Measurements from ENCODE around the gene TPBGL. TPM values are rescaled to one million over a fixed set of nuclear protein-coding genes. Genes with fewer than 3 reads are reported as not detected.

TPBGL gene
- total RNA-seq, 1 donor = not detected

DNA sequence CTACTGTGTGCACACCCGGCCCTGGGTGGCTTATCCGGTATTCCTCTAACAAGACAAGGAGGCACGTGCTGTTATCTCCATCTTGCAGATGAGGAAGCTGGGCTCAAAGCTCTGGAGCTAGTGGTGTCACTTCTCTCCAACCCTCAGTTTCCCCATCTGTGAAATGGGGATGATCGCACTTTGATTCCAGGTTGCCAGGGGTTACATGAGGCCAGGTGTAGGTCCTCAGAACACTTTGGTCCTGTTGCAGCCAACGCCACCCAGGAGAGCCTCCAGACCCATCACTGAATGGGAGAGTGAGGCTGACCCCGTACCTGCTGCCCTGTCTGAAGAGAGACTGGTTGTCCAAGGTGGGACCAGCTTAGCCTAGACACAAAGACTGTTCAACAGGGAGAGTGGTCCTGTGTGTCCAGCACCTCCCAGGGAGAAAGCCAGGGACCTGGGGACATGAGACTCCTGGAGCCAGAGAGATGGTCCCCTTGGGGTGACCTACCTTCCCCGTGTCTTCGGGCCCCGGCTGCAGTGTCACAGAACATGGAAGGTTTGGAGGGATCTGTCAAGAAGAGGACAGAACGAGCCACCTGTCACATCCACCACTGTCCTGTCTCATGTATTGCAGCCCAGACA, 41.0 kb downstream of the TPBGL start:
- TF ChIP-seq, protein P1, sequence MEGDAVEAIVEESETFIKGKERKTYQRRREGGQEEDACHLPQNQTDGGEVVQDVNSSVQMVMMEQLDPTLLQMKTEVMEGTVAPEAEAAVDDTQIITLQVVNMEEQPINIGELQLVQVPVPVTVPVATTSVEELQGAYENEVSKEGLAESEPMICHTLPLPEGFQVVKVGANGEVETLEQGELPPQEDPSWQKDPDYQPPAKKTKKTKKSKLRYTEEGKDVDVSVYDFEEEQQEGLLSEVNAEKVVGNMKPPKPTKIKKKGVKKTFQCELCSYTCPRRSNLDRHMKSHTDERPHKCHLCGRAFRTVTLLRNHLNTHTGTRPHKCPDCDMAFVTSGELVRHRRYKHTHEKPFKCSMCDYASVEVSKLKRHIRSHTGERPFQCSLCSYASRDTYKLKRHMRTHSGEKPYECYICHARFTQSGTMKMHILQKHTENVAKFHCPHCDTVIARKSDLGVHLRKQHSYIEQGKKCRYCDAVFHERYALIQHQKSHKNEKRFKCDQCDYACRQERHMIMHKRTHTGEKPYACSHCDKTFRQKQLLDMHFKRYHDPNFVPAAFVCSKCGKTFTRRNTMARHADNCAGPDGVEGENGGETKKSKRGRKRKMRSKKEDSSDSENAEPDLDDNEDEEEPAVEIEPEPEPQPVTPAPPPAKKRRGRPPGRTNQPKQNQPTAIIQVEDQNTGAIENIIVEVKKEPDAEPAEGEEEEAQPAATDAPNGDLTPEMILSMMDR (IDR thresholded peaks at IDR 0.05; ENCODE audit: extremely low read depth, low read depth, low read length) = no peak
- Histone ChIP-seq H3K9me3 (ENCODE audit: low read depth, low read length) (no peaks in the 10 kb centered on the region), H3K4me3 (ENCODE audit: insufficient read depth, low read length) (no peak overlapping the region), H2AFZ (ENCODE audit: low read length) (no peak overlapping the region), H3K27me3 (ENCODE audit: insufficient read depth, low read length) (no peaks in the 10 kb centered on the region), H3K4me1 (ENCODE audit: insufficient read depth, low read length) (no peaks in the 10 kb centered on the region), H3K27ac (ENCODE audit: low read depth, low read length) (no peak overlapping the region), H4K20me1 (ENCODE audit: insufficient read depth, low read length) (no peaks in the 10 kb centered on the region), H3K4me2 (ENCODE audit: insufficient read depth, low read length) (no peak overlapping the region), H3K36me3 (ENCODE audit: insufficient read depth, low read length) (no peaks in the 10 kb centered on the region), H3K79me2 (ENCODE audit: insufficient read depth, low read length) (no peaks in the 10 kb centered on the region)
- peak; percentile 36 for DNase-seq (ENCODE audit: insufficient read length, low spot score, missing footprints)

- Histone ChIP-seq H3K4me1 (ENCODE audit: insufficient read depth, low read length) (peaks cover 3% of the 10 kb centered on the region), H4K20me1 (ENCODE audit: insufficient read depth, low read length) (no peaks in the 10 kb centered on the region), H3K9me3 (ENCODE audit: low read depth, low read length) (no peaks in the 10 kb centered on the region), H3K27ac (ENCODE audit: low read depth, low read length) (no peak overlapping the region), H2AFZ (ENCODE audit: low read length) (no peak overlapping the region), H3K4me3 (ENCODE audit: insufficient read depth, low read length) (no peak overlapping the region), H3K4me2 (ENCODE audit: insufficient read depth, low read length) (no peak overlapping the region), H3K79me2 (ENCODE audit: insufficient read depth, low read length) (no peaks in the 10 kb centered on the region), H3K27me3 (ENCODE audit: insufficient read depth, low read length) (no peaks in the 10 kb centered on the region), H3K36me3 (ENCODE audit: insufficient read depth, low read length) (no peaks in the 10 kb centered on the region)
- TF ChIP-seq, protein P1 (IDR thresholded peaks at IDR 0.05; ENCODE audit: extremely low read depth, low read depth, low read length) = no peak
- peak; percentile 39 for DNase-seq (ENCODE audit: insufficient read length, low spot score, missing footprints)
Measured at GRCh38 chr11:75283391-75283931, 42.9 kb downstream of the TPBGL start.

GRCh38 chr11:75285776-75286360, 45.3 kb downstream of the TPBGL start:
- no peaks in the 10 kb centered on the region for H3K27me3 ChIP-seq (ENCODE audit: insufficient read depth, low read length)
- H3K4me3 ChIP-seq (ENCODE audit: insufficient read depth, low read length) = no peak overlapping the region
- H3K36me3 ChIP-seq (ENCODE audit: insufficient read depth, low read length) = no peaks in the 10 kb centered on the region
- H3K4me1 ChIP-seq (ENCODE audit: insufficient read depth, low read length) = peaks cover 3% of the 10 kb centered on the region
- H3K27ac ChIP-seq (ENCODE audit: low read depth, low read length) = no peak overlapping the region
- no peak overlapping the region for H2AFZ ChIP-seq (ENCODE audit: low read length)
- no peak overlapping the region for H3K4me2 ChIP-seq (ENCODE audit: insufficient read depth, low read length)
- H3K79me2 ChIP-seq (ENCODE audit: insufficient read depth, low read length) = no peaks in the 10 kb centered on the region
- TF ChIP-seq, protein P1 (IDR thresholded peaks at IDR 0.05; ENCODE audit: extremely low read depth, low read depth, low read length) = no peak
- H4K20me1 ChIP-seq (ENCODE audit: insufficient read depth, low read length) = no peaks in the 10 kb centered on the region
- DNase-seq (ENCODE audit: insufficient read length, low spot score, missing footprints) = peak; percentile 37
- no peaks in the 10 kb centered on the region for H3K9me3 ChIP-seq (ENCODE audit: low read depth, low read length)

DNA sequence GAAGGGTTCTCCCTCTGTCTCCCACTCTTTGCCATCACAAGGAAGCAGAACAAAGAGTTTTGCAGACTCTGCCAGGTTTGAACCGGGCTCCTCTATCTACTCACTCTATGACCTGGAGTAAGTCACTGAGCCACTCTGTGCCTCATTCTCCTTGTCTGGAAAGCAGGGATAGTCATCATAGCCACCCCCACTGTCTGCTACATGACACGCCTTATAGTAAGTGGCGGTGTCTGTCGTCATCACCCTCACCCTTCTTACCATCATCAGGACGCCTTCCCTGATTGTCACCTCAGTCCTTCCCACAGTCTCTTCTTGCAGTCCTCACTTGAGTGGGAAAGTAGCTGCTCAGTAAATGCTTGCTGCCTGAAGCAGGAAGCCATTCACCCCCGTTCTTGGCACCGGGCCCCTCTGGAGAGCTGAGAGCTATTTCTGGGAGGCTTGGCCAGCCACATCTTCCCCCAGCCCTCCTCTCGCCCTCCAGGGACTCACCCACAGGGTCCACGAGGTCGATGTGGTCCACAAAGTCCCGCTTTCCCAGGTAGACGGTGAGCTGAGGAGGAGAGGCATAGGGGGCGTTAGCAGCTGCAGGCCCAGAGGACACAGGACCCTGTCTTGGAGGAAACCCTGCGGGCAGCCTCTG, 46.4 kb downstream of the TPBGL start:
- TF ChIP-seq, protein P1 (IDR thresholded peaks at IDR 0.05; ENCODE audit: extremely low read depth, low read depth, low read length) = no peak
- Histone ChIP-seq H4K20me1 (ENCODE audit: insufficient read depth, low read length) (no peaks in the 10 kb centered on the region), H3K9me3 (ENCODE audit: low read depth, low read length) (no peaks in the 10 kb centered on the region), H3K4me3 (ENCODE audit: insufficient read depth, low read length) (no peak overlapping the region), H3K27ac (ENCODE audit: low read depth, low read length) (no peak overlapping the region), H3K4me2 (ENCODE audit: insufficient read depth, low read length) (no peak overlapping the region), H3K79me2 (ENCODE audit: insufficient read depth, low read length) (no peaks in the 10 kb centered on the region), H3K27me3 (ENCODE audit: insufficient read depth, low read length) (no peaks in the 10 kb centered on the region), H3K36me3 (ENCODE audit: insufficient read depth, low read length) (no peaks in the 10 kb centered on the region), H2AFZ (ENCODE audit: low read length) (no peak overlapping the region), H3K4me1 (ENCODE audit: insufficient read depth, low read length) (peaks cover 3% of the 10 kb centered on the region)
- DNase-seq (ENCODE audit: insufficient read length, low spot score, missing footprints) = peak; percentile 84
